Measurements from ENCODE around the gene IL12A.
A peak's percentile ranks its signal among the peaks of the same experiment; 100 is the strongest.

GRCh38 chr3:160003520-160004128, 15.0 kb downstream of the IL12A start:
- TF ChIP-seq REST (IDR thresholded peaks at IDR 0.05; ENCODE audit: insufficient replicate concordance, low read depth) (no peak), CTCF (IDR thresholded peaks at IDR 0.05; ENCODE audit: insufficient read depth, low read length) (peak; percentile 28), POLR2AphosphoS5 (IDR thresholded peaks at IDR 0.05; ENCODE audit: low read depth) (no peak), SPI1 (IDR thresholded peaks at IDR 0.05; ENCODE audit: borderline replicate concordance, low read depth) (no peak)
